Activated B cell treated with CpG ODN at 0.5 μM for 24 hours (primary cell): ENCODE data around the gene KXD1. TPM values are rescaled to one million over a fixed set of nuclear protein-coding genes. Genes with fewer than 3 reads are reported as not detected.
"Not testable (repeated sequence)": the region's sequence is repeated elsewhere in the genome, so short reads cannot be mapped to it uniquely, and the experiment has no call there.

ENCODE experiments used
- ATAC-seq: fragments of 200-7000 bp; cut with Tn5 transposase; one replicate; pipeline ENCODE4 v1.10.0; 2021; ENCODE audit warnings: low read depth, mild to moderate bottlenecking, moderate library complexity
- CTCF ChIA-PET: fragments of 350-600 bp; sonication (Branson Sonifier 250); formaldehyde crosslinking; loops from one replicate; lab custom pipeline; 2021; ENCODE audit warnings: antibody characterized with exemption; lab: Charles Lee
- POLR2A ChIA-PET: fragments of 350-600 bp; sonication (Branson Sonifier 250); formaldehyde crosslinking; loops from one replicate; lab custom pipeline; 2021; ENCODE audit warnings: antibody characterized with exemption; lab: Charles Lee
- DNase-seq: peaks from one replicate; pipeline ENCODE4 v3.0.0; 2022
- H3K27ac Mint-ChIP-seq: one replicate; pipeline ENCODE4 v1.8.0; 2020; ENCODE audit warnings: mixed read lengths
- H3K27me3 Mint-ChIP-seq: one replicate; pipeline ENCODE4 v1.8.0; 2021; ENCODE audit warnings: mixed read lengths
- H3K36me3 Mint-ChIP-seq: one replicate; pipeline ENCODE4 v1.8.0; 2021; ENCODE audit warnings: low read depth, mixed read lengths
- H3K4me1 Mint-ChIP-seq: one replicate; pipeline ENCODE4 v1.8.0; 2021; ENCODE audit warnings: mixed read lengths
- H3K4me3 Mint-ChIP-seq: one replicate; pipeline ENCODE4 v1.8.0; 2020; ENCODE audit warnings: mild to moderate bottlenecking, mixed read lengths
- H3K9me3 Mint-ChIP-seq: one replicate; pipeline ENCODE4 v1.8.0; 2020; ENCODE audit warnings: mixed read lengths
- CTCF ChIP-seq: fragments of 200-600 bp; IDR thresholded peaks from one replicate; pipeline ENCODE4 v1.8.0; 2022; ENCODE audit warnings: antibody characterized with exemption, mild to moderate bottlenecking
- intact Hi-C: fragments of 100-400 bp; cut with micrococcal nuclease; formaldehyde crosslinking; loops from one replicate; pipeline ENCODE4 v1.15.1; 2024
- total RNA-seq: library from RNA; stranded (reverse); gene quantifications from 2 replicates; pipeline ENCODE4 v1.2.3, GENCODE V29; 2022

The KXD1 gene
- total RNA-seq, 1 donor from 2014 or later: 88.8 TPM

- Mint-ChIP-seq H3K27ac (peak overlapping the region; percentile 91), H3K4me3 (peak overlapping the region; percentile 98), H3K27me3 (no peaks in the 10 kb centered on the region), H3K9me3 (no peaks in the 10 kb centered on the region), H3K4me1 (peaks cover 29% of the 10 kb centered on the region), H3K36me3 (peaks cover 14% of the 10 kb centered on the region)
- peak; percentile 38 for DNase-seq
- TF ChIP-seq CTCF: no peak
- ChIA-PET POLR2A (interaction anchor here (0.6 to 5.1 kb wide), 14 partner anchors 20 to 399 kb away, joined by 3 to 77 read pairs (median 5); partner anchors contain the start of genes COPE, DDX49, JUND and KXD1), CTCF (interaction anchor here (0.8 to 3.0 kb wide), 13 partner anchors 10 to 346 kb away, joined by 3 to 14 read pairs (median 5); partner anchors contain the start of genes KXD1, REX1BD and UBA52)
- no peak for ATAC-seq
- intact Hi-C loops: loop anchor here (1.0 to 5.0 kb wide), 8 partner anchors 69 to 672 kb away; partner anchors contain the start of genes BORCS8, IFI30, MPV17L2 and RFXANK
Measured at GRCh38 chr19:18519962-18520847, 37.5 kb upstream of the KXD1 start.

GRCh38 chr19:18520848-18521691, 36.6 kb upstream of the KXD1 start:
- POLR2A ChIA-PET: interaction anchor here (0.6 to 5.1 kb wide), 19 partner anchors 21 to 398 kb away, joined by 3 to 77 read pairs (median 4); partner anchors contain the start of genes COPE, DDX49, FKBP8 and JUND
- CTCF ChIA-PET: interaction anchor here (0.6 to 3.0 kb wide), 14 partner anchors 11 to 345 kb away, joined by 3 to 14 read pairs (median 4); partner anchors contain the start of genes FKBP8, KXD1, REX1BD and UBA52
- H3K27ac Mint-ChIP-seq: peak overlapping the region; percentile 90

GRCh38 chr19:18521692-18522123, 36.0 kb upstream of the KXD1 start, which contains the start of gene ELL:
Gene ELL, minus strand, starts transcription at chr19:18522070. Its CDS starts 15 bp downstream, at chr19:18522055.
- H3K9me3 Mint-ChIP-seq: no peaks in the 10 kb centered on the region
- no peaks in the 10 kb centered on the region for H3K27me3 Mint-ChIP-seq
- TF ChIP-seq CTCF: no peak
- ChIA-PET CTCF (interaction anchor here (0.6 to 3.0 kb wide), 7 partner anchors 22 to 325 kb away, joined by 4 to 14 read pairs (median 10); partner anchors contain the start of genes FKBP8, KXD1, REX1BD and UBA52), POLR2A (interaction anchor here (0.7 to 5.1 kb wide), 14 partner anchors 21 to 477 kb away, joined by 3 to 77 read pairs (median 3); partner anchors contain the start of genes FKBP8, JUND, KXD1 and LSM4)
- H3K27ac Mint-ChIP-seq: peak within 1 kb of the TSS; percentile 96
- H3K4me3 Mint-ChIP-seq: peak within 1 kb of the TSS; percentile 98
- peak; percentile 0 for ATAC-seq
- DNase-seq: no peak
- intact Hi-C loops: loop anchor here (1.0 to 5.0 kb wide), 14 partner anchors 22 to 671 kb away; partner anchors contain the start of genes BORCS8, COPE, CRTC1 and DDX49
- peaks cover 24% of the 10 kb centered on the region for H3K4me1 Mint-ChIP-seq
- H3K36me3 Mint-ChIP-seq: peaks cover 11% of the 10 kb centered on the region

More at GRCh38 chr19:18520848-18521691, 36.6 kb upstream of the KXD1 start:
- no peaks in the 10 kb centered on the region for H3K9me3 Mint-ChIP-seq
- ATAC-seq (no peak), DNase-seq (peak; percentile 54)
- peaks cover 11% of the 10 kb centered on the region for H3K36me3 Mint-ChIP-seq
- H3K27me3 Mint-ChIP-seq: no peaks in the 10 kb centered on the region
- TF ChIP-seq CTCF: no peak
- intact Hi-C loops: loop anchor here (1.0 to 5.0 kb wide), 8 partner anchors 68 to 671 kb away; partner anchors contain the start of genes BORCS8, IFI30, MPV17L2 and RFXANK
- H3K4me3 Mint-ChIP-seq: peak overlapping the region; percentile 98
- peaks cover 24% of the 10 kb centered on the region for H3K4me1 Mint-ChIP-seq

- no peaks in the 10 kb centered on the region for H3K27me3 Mint-ChIP-seq
- peak; percentile 100 for DNase-seq
- H3K27ac Mint-ChIP-seq: peak overlapping the region; percentile 96
- intact Hi-C loops: loop anchor here (1.0 to 5.0 kb wide), 14 partner anchors 21 to 670 kb away; partner anchors contain the start of genes BORCS8, COPE, CRTC1 and DDX49
- TF ChIP-seq CTCF: no peak
- POLR2A ChIA-PET: interaction anchor here (0.6 to 5.1 kb wide), 16 partner anchors 16 to 1009 kb away, joined by 3 to 77 read pairs (median 4); partner anchors contain the start of genes CCDC124, COPE, FKBP8 and JUND
- CTCF ChIA-PET: interaction anchor here (0.6 to 3.0 kb wide), 6 partner anchors 22 to 1011 kb away, joined by 3 to 14 read pairs (median 8); partner anchors contain the start of genes FKBP8, REX1BD and UBA52
- H3K4me1 Mint-ChIP-seq: peaks cover 24% of the 10 kb centered on the region
- H3K4me3 Mint-ChIP-seq: peak overlapping the region; percentile 98
- ATAC-seq: peak; percentile 89
- peaks cover 11% of the 10 kb centered on the region for H3K36me3 Mint-ChIP-seq
- no peaks in the 10 kb centered on the region for H3K9me3 Mint-ChIP-seq
Measured at GRCh38 chr19:18522124-18522861, 35.4 kb upstream of the KXD1 start.

GRCh38 chr19:18522862-18523440, 34.7 kb upstream of the KXD1 start:
- POLR2A ChIA-PET: interaction anchor here (0.6 to 5.1 kb wide), 12 partner anchors 16 to 1010 kb away, joined by 3 to 77 read pairs (median 5); partner anchors contain the start of genes CCDC124, COPE, JUND and KXD1
- H3K9me3 Mint-ChIP-seq, DNase-seq, ATAC-seq, H3K27me3 Mint-ChIP-seq: not testable (repeated sequence)
- intact Hi-C loops: loop anchor here (1.0 to 5.0 kb wide), 14 partner anchors 20 to 669 kb away; partner anchors contain the start of genes BORCS8, COPE, CRTC1 and DDX49
- Mint-ChIP-seq H3K36me3 (peaks cover 11% of the 10 kb centered on the region), H3K4me3 (peak overlapping the region; percentile 98), H3K27ac (peak overlapping the region; percentile 96), H3K4me1 (peaks cover 23% of the 10 kb centered on the region)
- CTCF ChIA-PET: interaction anchor here (0.6 to 0.8 kb wide), 2 partner anchors 324 to 1012 kb away, joined by 3 read pairs; no protein-coding TSS in a partner anchor
